Measurements from ENCODE around the gene KRT23. TPM values are rescaled to one million over a fixed set of nuclear protein-coding genes. Genes with fewer than 3 reads are reported as not detected.

The KRT23 gene
- total RNA-seq, 2 donors from 2014 or later = not detected

DNA sequence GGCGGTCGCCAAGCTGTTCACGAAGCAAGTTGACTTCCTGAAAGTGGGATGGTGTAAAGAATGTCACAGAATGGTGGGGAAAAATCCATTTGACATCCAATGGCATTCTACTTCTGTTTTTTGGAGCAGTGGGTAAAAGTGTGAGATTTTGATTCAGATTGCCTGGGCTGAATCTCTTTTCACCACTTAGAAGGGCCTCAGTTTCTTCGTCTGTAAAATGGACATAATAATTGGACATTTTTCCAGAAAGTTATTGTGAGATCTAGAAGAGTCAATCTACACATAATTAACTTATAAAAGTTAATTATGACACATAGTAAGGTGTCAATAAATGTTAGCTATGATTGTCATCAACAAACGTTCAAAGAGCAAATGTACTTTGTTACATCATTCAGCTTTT, 43.7 kb upstream of the KRT23 start:
- Mint-ChIP-seq H3K4me3 (no peak overlapping the region), H3K27me3 (ENCODE audit: insufficient read depth) (peaks cover 7% of the 10 kb centered on the region), H3K4me1 (peaks cover 10% of the 10 kb centered on the region), H3K9me3 (no peaks in the 10 kb centered on the region), H3K27ac (no peak overlapping the region), H3K36me3 (ENCODE audit: low read depth) (no peaks in the 10 kb centered on the region)
- Histone ChIP-seq H3K27ac (ENCODE audit: low read depth, low read length) (no peak overlapping the region), H3K9me3 (ENCODE audit: control insufficient read depth, low read length) (no peaks in the 10 kb centered on the region), H3K27me3 (ENCODE audit: control insufficient read depth, insufficient read depth, low read length, poor library complexity, severe bottlenecking) (peaks cover under 1% of the 10 kb centered on the region), H3K4me3 (ENCODE audit: low read length) (no peak overlapping the region), H3K36me3 (ENCODE audit: control insufficient read depth, insufficient read depth, low read length) (no peaks in the 10 kb centered on the region), H3K4me1 (ENCODE audit: control insufficient read depth, insufficient read depth, low read length) (peaks cover 8% of the 10 kb centered on the region), H3K9ac (ENCODE audit: extremely low read depth, low read length, poor library complexity, severe bottlenecking) (no peak overlapping the region)
- TF ChIP-seq, protein P1, sequence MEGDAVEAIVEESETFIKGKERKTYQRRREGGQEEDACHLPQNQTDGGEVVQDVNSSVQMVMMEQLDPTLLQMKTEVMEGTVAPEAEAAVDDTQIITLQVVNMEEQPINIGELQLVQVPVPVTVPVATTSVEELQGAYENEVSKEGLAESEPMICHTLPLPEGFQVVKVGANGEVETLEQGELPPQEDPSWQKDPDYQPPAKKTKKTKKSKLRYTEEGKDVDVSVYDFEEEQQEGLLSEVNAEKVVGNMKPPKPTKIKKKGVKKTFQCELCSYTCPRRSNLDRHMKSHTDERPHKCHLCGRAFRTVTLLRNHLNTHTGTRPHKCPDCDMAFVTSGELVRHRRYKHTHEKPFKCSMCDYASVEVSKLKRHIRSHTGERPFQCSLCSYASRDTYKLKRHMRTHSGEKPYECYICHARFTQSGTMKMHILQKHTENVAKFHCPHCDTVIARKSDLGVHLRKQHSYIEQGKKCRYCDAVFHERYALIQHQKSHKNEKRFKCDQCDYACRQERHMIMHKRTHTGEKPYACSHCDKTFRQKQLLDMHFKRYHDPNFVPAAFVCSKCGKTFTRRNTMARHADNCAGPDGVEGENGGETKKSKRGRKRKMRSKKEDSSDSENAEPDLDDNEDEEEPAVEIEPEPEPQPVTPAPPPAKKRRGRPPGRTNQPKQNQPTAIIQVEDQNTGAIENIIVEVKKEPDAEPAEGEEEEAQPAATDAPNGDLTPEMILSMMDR (conservative IDR thresholded peaks at IDR 0.05) = no peak
- no peak for DNase-seq
- WGBS, 2 experiments (ENCODE audit: insufficient coverage in 1 of 2, insufficient read length in 1 of 2) = 96 to 100% methylated on average over 1 to 5 of the region's 5 CpGs

DNA sequence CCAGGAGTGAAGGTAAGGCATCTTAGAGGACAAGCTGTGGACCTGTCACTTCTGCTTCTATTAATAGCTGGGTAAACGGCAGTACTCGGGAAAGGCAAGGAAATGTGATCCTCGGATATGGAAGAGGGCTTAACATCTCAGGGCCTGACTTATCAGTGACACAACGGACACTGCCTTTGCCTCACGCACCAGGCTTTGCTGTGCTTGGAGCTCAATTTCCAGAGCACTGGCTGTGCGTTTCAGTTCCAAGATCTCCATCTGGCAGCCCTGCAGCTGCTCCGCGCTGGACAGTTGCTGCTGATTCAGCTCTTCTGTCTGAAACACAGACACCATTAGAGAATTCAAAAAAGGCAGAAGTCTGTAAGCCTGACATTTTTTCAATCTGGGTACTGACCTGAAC, 43.1 kb upstream of the KRT23 start:
- Histone ChIP-seq H3K27ac (ENCODE audit: low read depth, low read length) (no peak overlapping the region), H3K27me3 (ENCODE audit: control insufficient read depth, insufficient read depth, low read length, poor library complexity, severe bottlenecking) (peaks cover 5% of the 10 kb centered on the region), H3K4me1 (ENCODE audit: control insufficient read depth, insufficient read depth, low read length) (peaks cover 8% of the 10 kb centered on the region), H3K9me3 (ENCODE audit: control insufficient read depth, low read length) (no peaks in the 10 kb centered on the region), H3K4me3 (ENCODE audit: low read length) (no peak overlapping the region), H3K36me3 (ENCODE audit: control insufficient read depth, insufficient read depth, low read length) (no peaks in the 10 kb centered on the region), H3K9ac (ENCODE audit: extremely low read depth, low read length, poor library complexity, severe bottlenecking) (no peak overlapping the region)
- no peak overlapping the region for H3K4me3 Mint-ChIP-seq
- peaks cover 10% of the 10 kb centered on the region for H3K4me1 Mint-ChIP-seq
- H3K36me3 Mint-ChIP-seq (ENCODE audit: low read depth) = no peaks in the 10 kb centered on the region
- DNase-seq = no peak
- no peak overlapping the region for H3K27ac Mint-ChIP-seq
- peaks cover 7% of the 10 kb centered on the region for H3K27me3 Mint-ChIP-seq (ENCODE audit: insufficient read depth)
- TF ChIP-seq, protein P1 (conservative IDR thresholded peaks at IDR 0.05) = no peak
- WGBS, 2 experiments (ENCODE audit: insufficient coverage in 1 of 2, insufficient read length in 1 of 2) = 83 to 84% methylated on average over 8 of the region's 8 CpGs
- no peaks in the 10 kb centered on the region for H3K9me3 Mint-ChIP-seq

DNA sequence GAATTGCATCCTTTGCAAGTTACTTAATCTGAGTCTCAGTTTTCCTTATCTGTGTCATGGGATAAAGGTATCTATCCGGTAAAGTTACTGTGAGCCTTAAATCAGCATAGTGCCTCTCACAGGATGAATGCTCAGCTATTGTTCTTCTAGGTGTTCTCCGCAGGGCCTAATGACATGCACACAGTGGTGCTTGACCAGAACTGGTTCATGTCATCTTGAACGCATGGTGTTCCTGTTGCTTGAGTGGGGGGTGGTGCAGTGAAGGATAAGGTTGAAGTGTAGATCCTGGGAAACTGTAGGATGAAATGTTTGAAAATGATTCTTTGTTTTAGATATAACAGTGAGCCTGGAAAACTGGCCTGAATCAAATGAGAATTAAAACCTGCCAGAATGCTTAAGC, 42.7 kb upstream of the KRT23 start:
- Mint-ChIP-seq H3K4me1 (peaks cover 10% of the 10 kb centered on the region), H3K36me3 (ENCODE audit: low read depth) (no peaks in the 10 kb centered on the region), H3K9me3 (no peaks in the 10 kb centered on the region), H3K4me3 (no peak overlapping the region), H3K27ac (no peak overlapping the region), H3K27me3 (ENCODE audit: insufficient read depth) (peaks cover 7% of the 10 kb centered on the region)
- H3K9ac ChIP-seq (ENCODE audit: extremely low read depth, low read length, poor library complexity, severe bottlenecking) = no peak overlapping the region
- no peak overlapping the region for H3K27ac ChIP-seq (ENCODE audit: low read depth, low read length)
- 65% methylated on average over 3 of the region's 3 CpGs for WGBS, 2 experiments (ENCODE audit: insufficient coverage in 1 of 2, insufficient read length in 1 of 2)
- peaks cover 10% of the 10 kb centered on the region for H3K27me3 ChIP-seq (ENCODE audit: control insufficient read depth, insufficient read depth, low read length, poor library complexity, severe bottlenecking)
- H3K4me3 ChIP-seq (ENCODE audit: low read length) = no peak overlapping the region
- DNase-seq = peak; percentile 73
- TF ChIP-seq, protein P1 (conservative IDR thresholded peaks at IDR 0.05) = no peak
- no peaks in the 10 kb centered on the region for H3K9me3 ChIP-seq (ENCODE audit: control insufficient read depth, low read length)
- no peaks in the 10 kb centered on the region for H3K36me3 ChIP-seq (ENCODE audit: control insufficient read depth, insufficient read depth, low read length)
- H3K4me1 ChIP-seq (ENCODE audit: control insufficient read depth, insufficient read depth, low read length) = peaks cover 8% of the 10 kb centered on the region

Data from endodermal cell (in vitro differentiated cells).